ENCODE measurements around the gene ARL14. TPM values are rescaled to one million over a fixed set of nuclear protein-coding genes. Genes with fewer than 3 reads are reported as not detected.
"Not testable (repeated sequence)": the region's sequence is repeated elsewhere in the genome, so short reads cannot be mapped to it uniquely, and the experiment has no call there.

Gene ARL14
- total RNA-seq, 2 donors from 2014 or later = 0.85 TPM; not detected in 1

- H3K4me3 ChIP-seq = no peak overlapping the region
- no peak overlapping the region for H3K27ac ChIP-seq
- no peak for DNase-seq (ENCODE audit: low spot score)
- no peak for TF ChIP-seq CTCF (IDR thresholded peaks at IDR 0.05)
- H3K4me1 ChIP-seq (ENCODE audit: control insufficient read depth in 1 of 2, low read depth in 2 of 2) = peaks cover 8 to 10% of the 10 kb centered on the region in 2 donors
- H3K27me3 ChIP-seq (replicated peaks; ENCODE audit: insufficient read depth) = no peaks in the 10 kb centered on the region
- H3K36me3 ChIP-seq = no peaks in the 10 kb centered on the region
- H3K9me3 ChIP-seq = no peaks in the 10 kb centered on the region
- ATAC-seq (ENCODE audit: insufficient number of reproducible peaks, low FRiP score, low read depth) = no peak
These were observed 24.5 kb downstream of the ARL14 start for GRCh38 chr3:160701490-160701889.

- ATAC-seq (ENCODE audit: insufficient number of reproducible peaks, low FRiP score, low read depth) (no peak), DNase-seq (ENCODE audit: low spot score) (no peak)
- Histone ChIP-seq H3K4me1 (ENCODE audit: control insufficient read depth in 1 of 2, low read depth in 2 of 2) (peaks cover 8 to 10% of the 10 kb centered on the region in 2 donors), H3K4me3 (no peak overlapping the region), H3K27ac (no peak overlapping the region), H3K36me3 (no peaks in the 10 kb centered on the region), H3K9me3 (no peaks in the 10 kb centered on the region), H3K27me3 (replicated peaks; ENCODE audit: insufficient read depth) (no peaks in the 10 kb centered on the region)
- no peak for TF ChIP-seq CTCF (IDR thresholded peaks at IDR 0.05)
These were observed 25.3 kb downstream of the ARL14 start for GRCh38 chr3:160702290-160702689.

- DNase-seq (ENCODE audit: low spot score) = no peak
- H3K27ac ChIP-seq = no peak overlapping the region
- no peaks in the 10 kb centered on the region for H3K27me3 ChIP-seq (replicated peaks; ENCODE audit: insufficient read depth)
- no peaks in the 10 kb centered on the region for H3K4me1 ChIP-seq (ENCODE audit: control insufficient read depth in 1 of 2, low read depth in 2 of 2)
- no peak overlapping the region for H3K4me3 ChIP-seq
- no peak for TF ChIP-seq CTCF (IDR thresholded peaks at IDR 0.05)
- no peak for ATAC-seq (ENCODE audit: insufficient number of reproducible peaks, low FRiP score, low read depth)
- no peaks in the 10 kb centered on the region for H3K9me3 ChIP-seq
- no peaks in the 10 kb centered on the region for H3K36me3 ChIP-seq
These were observed 27.0 kb downstream of the ARL14 start for GRCh38 chr3:160703974-160704373.

GRCh38 chr3:160707187-160707794 lies 30.3 kb downstream of the ARL14 start:
- no peaks in the 10 kb centered on the region for H3K4me1 ChIP-seq (ENCODE audit: control insufficient read depth in 1 of 2, low read depth in 2 of 2)
- H3K36me3 ChIP-seq = no peaks in the 10 kb centered on the region
- DNase-seq (ENCODE audit: low spot score) (no peak), ATAC-seq (ENCODE audit: insufficient number of reproducible peaks, low FRiP score, low read depth) (peak; percentile 69)
- H3K27ac ChIP-seq = no peak overlapping the region
- H3K9me3 ChIP-seq = no peaks in the 10 kb centered on the region
- H3K4me3 ChIP-seq = no peak overlapping the region
- peak; percentile 66 for TF ChIP-seq CTCF (IDR thresholded peaks at IDR 0.05)
- H3K27me3 ChIP-seq (replicated peaks; ENCODE audit: insufficient read depth) = no peaks in the 10 kb centered on the region

- no peak for DNase-seq (ENCODE audit: low spot score)
- no peaks in the 10 kb centered on the region for H3K27me3 ChIP-seq (replicated peaks; ENCODE audit: insufficient read depth)
- H3K27ac ChIP-seq = no peak overlapping the region
- no peak for ATAC-seq (ENCODE audit: insufficient number of reproducible peaks, low FRiP score, low read depth)
- H3K36me3 ChIP-seq = no peaks in the 10 kb centered on the region
- no peaks in the 10 kb centered on the region for H3K9me3 ChIP-seq
- TF ChIP-seq CTCF (IDR thresholded peaks at IDR 0.05) = no peak
- H3K4me3 ChIP-seq = no peak overlapping the region
- H3K4me1 ChIP-seq (ENCODE audit: control insufficient read depth in 1 of 2, low read depth in 2 of 2) = no peaks in the 10 kb centered on the region
These were observed 32.7 kb downstream of the ARL14 start for GRCh38 chr3:160709477-160710182.

GRCh38 chr3:160713144-160713543 lies 36.2 kb downstream of the ARL14 start:
- not testable (repeated sequence) for H3K27me3 ChIP-seq (replicated peaks; ENCODE audit: insufficient read depth); ATAC-seq (ENCODE audit: insufficient number of reproducible peaks, low FRiP score, low read depth); DNase-seq (ENCODE audit: low spot score); H3K9me3 ChIP-seq; H3K27ac ChIP-seq; H3K4me1 ChIP-seq (ENCODE audit: control insufficient read depth in 1 of 2, low read depth in 2 of 2); H3K36me3 ChIP-seq; H3K4me3 ChIP-seq

Measured in thoracic aorta (tissue), 2 donors.